Prostate gland (tissue), 2 donors: ENCODE results near the gene IPO11.

Experiments used
- CTCF ChIP-seq, 4 experiments: fragments of 200-600 bp in 2 of 4; fragments of 450-650 bp in 2 of 4; sonication (generic) in 2 of 4; IDR thresholded peaks; 1 replicate in 3 of 4; 2 replicates in 1 of 4; pipeline ENCODE4 v1.5.1; 2016 to 2019; ENCODE audit warnings: antibody characterized with exemption in 4 of 4, mild to moderate bottlenecking in 2 of 4, moderate library complexity in 2 of 4
- POLR2AphosphoS5 ChIP-seq: sonication (generic); formaldehyde crosslinking; IDR thresholded peaks from one replicate; pipeline ENCODE4 v1.6.1; 2017; ENCODE audit warnings: antibody characterized with exemption

- TF ChIP-seq CTCF (IDR thresholded peaks at IDR 0.05) = no peak
- TF ChIP-seq POLR2AphosphoS5 = no peak
Measured at GRCh38 chr5:62504129-62504528, 91.6 kb downstream of the IPO11 start.
